ENCODE measurements around the gene GLIS2.

GRCh38 chr16:4358831-4359561 lies 43.1 kb downstream of the GLIS2 start:
- TF ChIP-seq NR1H2 (CRISPR knock-in tag; IDR thresholded peaks at IDR 0.05): no peak
- TF ChIP-seq AFF4 (CRISPR knock-in tag; IDR thresholded peaks at IDR 0.05; ENCODE audit: borderline replicate concordance): no peak
- TF ChIP-seq CTCF (IDR thresholded peaks at IDR 0.05): peak; percentile 100
- no peak; the same call in 1 of the 2 replicates for TF ChIP-seq NFE2L1 (CRISPR knock-in tag; IDR thresholded peaks at IDR 0.05)
- TF ChIP-seq FOXP1 (CRISPR knock-in tag; IDR thresholded peaks at IDR 0.05; ENCODE audit: borderline replicate concordance): 0 out of 2 replicates have a peak, but pooled peaks have one; percentile 15
- no peak for TF ChIP-seq ZNF416 (CRISPR knock-in tag; IDR thresholded peaks at IDR 0.05)
- no peak for TF ChIP-seq ZNF317 (CRISPR knock-in tag; IDR thresholded peaks at IDR 0.05; ENCODE audit: borderline replicate concordance, low read depth)
